ENCODE measurements around the gene USP13. TPM values are rescaled to one million over a fixed set of nuclear protein-coding genes. Genes with fewer than 3 reads are reported as not detected.

The USP13 gene
- total and polyA plus RNA-seq, 2 experiments from 2014 or later = 9.6 to 22.7 TPM

GRCh38 chr3:179653096-179653797, 407 bp downstream of the USP13 start:
- H3K27me3 ChIP-seq (ENCODE audit: insufficient read depth) = peaks cover 13% of the 10 kb centered on the region
- H3K4me1 ChIP-seq (ENCODE audit: insufficient read depth) = peaks cover 20% of the 10 kb centered on the region
- peaks cover 18% of the 10 kb centered on the region for H3K27me3 Mint-ChIP-seq (ENCODE audit: insufficient read depth, low read depth, poor library complexity)
- H3K4me3 ChIP-seq = peak overlapping the region; percentile 95
- ATAC-seq = peak; percentile 78
- peaks cover 7% of the 10 kb centered on the region for H3K36me3 Mint-ChIP-seq (ENCODE audit: low read depth)
- peaks cover 47% of the 10 kb centered on the region for H3K79me2 ChIP-seq (replicated peaks; ENCODE audit: insufficient read depth)
- peaks cover 26% of the 10 kb centered on the region for H3K4me1 Mint-ChIP-seq
- no peak for TF ChIP-seq EZH2phosphoT487 (IDR thresholded peaks at IDR 0.05; ENCODE audit: unreplicated experiment)
- TF ChIP-seq POLR2AphosphoS5 (IDR thresholded peaks at IDR 0.05; ENCODE audit: low read depth) = no peak; the same call in 1 of the 2 replicates
- TF ChIP-seq, protein P1, sequence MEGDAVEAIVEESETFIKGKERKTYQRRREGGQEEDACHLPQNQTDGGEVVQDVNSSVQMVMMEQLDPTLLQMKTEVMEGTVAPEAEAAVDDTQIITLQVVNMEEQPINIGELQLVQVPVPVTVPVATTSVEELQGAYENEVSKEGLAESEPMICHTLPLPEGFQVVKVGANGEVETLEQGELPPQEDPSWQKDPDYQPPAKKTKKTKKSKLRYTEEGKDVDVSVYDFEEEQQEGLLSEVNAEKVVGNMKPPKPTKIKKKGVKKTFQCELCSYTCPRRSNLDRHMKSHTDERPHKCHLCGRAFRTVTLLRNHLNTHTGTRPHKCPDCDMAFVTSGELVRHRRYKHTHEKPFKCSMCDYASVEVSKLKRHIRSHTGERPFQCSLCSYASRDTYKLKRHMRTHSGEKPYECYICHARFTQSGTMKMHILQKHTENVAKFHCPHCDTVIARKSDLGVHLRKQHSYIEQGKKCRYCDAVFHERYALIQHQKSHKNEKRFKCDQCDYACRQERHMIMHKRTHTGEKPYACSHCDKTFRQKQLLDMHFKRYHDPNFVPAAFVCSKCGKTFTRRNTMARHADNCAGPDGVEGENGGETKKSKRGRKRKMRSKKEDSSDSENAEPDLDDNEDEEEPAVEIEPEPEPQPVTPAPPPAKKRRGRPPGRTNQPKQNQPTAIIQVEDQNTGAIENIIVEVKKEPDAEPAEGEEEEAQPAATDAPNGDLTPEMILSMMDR (conservative IDR thresholded peaks at IDR 0.05; ENCODE audit: low read depth in 2 of 2) = peak in 1 of 2 experiments; percentile 41; a peak in 1 of 4 replicates
- TF ChIP-seq, protein P2, sequence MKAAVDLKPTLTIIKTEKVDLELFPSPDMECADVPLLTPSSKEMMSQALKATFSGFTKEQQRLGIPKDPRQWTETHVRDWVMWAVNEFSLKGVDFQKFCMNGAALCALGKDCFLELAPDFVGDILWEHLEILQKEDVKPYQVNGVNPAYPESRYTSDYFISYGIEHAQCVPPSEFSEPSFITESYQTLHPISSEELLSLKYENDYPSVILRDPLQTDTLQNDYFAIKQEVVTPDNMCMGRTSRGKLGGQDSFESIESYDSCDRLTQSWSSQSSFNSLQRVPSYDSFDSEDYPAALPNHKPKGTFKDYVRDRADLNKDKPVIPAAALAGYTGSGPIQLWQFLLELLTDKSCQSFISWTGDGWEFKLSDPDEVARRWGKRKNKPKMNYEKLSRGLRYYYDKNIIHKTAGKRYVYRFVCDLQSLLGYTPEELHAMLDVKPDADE (IDR thresholded peaks at IDR 0.05) = no peak
- TF ChIP-seq, protein P3, sequence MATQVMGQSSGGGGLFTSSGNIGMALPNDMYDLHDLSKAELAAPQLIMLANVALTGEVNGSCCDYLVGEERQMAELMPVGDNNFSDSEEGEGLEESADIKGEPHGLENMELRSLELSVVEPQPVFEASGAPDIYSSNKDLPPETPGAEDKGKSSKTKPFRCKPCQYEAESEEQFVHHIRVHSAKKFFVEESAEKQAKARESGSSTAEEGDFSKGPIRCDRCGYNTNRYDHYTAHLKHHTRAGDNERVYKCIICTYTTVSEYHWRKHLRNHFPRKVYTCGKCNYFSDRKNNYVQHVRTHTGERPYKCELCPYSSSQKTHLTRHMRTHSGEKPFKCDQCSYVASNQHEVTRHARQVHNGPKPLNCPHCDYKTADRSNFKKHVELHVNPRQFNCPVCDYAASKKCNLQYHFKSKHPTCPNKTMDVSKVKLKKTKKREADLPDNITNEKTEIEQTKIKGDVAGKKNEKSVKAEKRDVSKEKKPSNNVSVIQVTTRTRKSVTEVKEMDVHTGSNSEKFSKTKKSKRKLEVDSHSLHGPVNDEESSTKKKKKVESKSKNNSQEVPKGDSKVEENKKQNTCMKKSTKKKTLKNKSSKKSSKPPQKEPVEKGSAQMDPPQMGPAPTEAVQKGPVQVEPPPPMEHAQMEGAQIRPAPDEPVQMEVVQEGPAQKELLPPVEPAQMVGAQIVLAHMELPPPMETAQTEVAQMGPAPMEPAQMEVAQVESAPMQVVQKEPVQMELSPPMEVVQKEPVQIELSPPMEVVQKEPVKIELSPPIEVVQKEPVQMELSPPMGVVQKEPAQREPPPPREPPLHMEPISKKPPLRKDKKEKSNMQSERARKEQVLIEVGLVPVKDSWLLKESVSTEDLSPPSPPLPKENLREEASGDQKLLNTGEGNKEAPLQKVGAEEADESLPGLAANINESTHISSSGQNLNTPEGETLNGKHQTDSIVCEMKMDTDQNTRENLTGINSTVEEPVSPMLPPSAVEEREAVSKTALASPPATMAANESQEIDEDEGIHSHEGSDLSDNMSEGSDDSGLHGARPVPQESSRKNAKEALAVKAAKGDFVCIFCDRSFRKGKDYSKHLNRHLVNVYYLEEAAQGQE (IDR thresholded peaks at IDR 0.05; ENCODE audit: unreplicated experiment) = no peak
- no peaks in the 10 kb centered on the region for H3K9me2 ChIP-seq (ENCODE audit: insufficient read depth)
- no peaks in the 10 kb centered on the region; the same call in 1 of the 2 replicates for H3F3A ChIP-seq (replicated peaks; ENCODE audit: low read depth)
- peak overlapping the region; percentile 71 for H3K27ac Mint-ChIP-seq
- H3K4me3 Mint-ChIP-seq = peak overlapping the region; percentile 94
- peak; percentile 79 for DNase-seq (ENCODE audit: low spot score)
- peak overlapping the region; percentile 87; the same call in 1 of the 2 replicates for H3K27ac ChIP-seq (ENCODE audit: low read depth)
- H3K36me3 ChIP-seq (ENCODE audit: insufficient read depth) = no peaks in the 10 kb centered on the region
- peaks cover 5% of the 10 kb centered on the region; the same call in 1 of the 3 replicates for H3K9me3 Mint-ChIP-seq
- H3K4me2 ChIP-seq = peak overlapping the region; percentile 98
- H4K20me1 ChIP-seq (replicated peaks; ENCODE audit: insufficient read depth) = peaks cover 15% of the 10 kb centered on the region
- H2AFZ ChIP-seq = peak overlapping the region; percentile 85

- Mint-ChIP-seq H3K4me3 (peak overlapping the region; percentile 94), H3K36me3 (ENCODE audit: low read depth) (peaks cover 7% of the 10 kb centered on the region), H3K27ac (no peak overlapping the region), H3K9me3 (peaks cover 5% of the 10 kb centered on the region; the same call in 1 of the 3 replicates), H3K4me1 (peaks cover 34% of the 10 kb centered on the region), H3K27me3 (ENCODE audit: insufficient read depth, low read depth, poor library complexity) (peaks cover 18% of the 10 kb centered on the region)
- ATAC-seq (no peak), DNase-seq (ENCODE audit: low spot score) (no peak)
- Histone ChIP-seq H3K27ac (ENCODE audit: low read depth) (no peak overlapping the region), H4K20me1 (replicated peaks; ENCODE audit: insufficient read depth) (peaks cover 34% of the 10 kb centered on the region), H3K36me3 (ENCODE audit: insufficient read depth) (no peaks in the 10 kb centered on the region), H3K4me3 (no peak overlapping the region), H3K79me2 (replicated peaks; ENCODE audit: insufficient read depth) (peaks cover 67% of the 10 kb centered on the region), H2AFZ (no peak overlapping the region), H3K9me2 (ENCODE audit: insufficient read depth) (no peaks in the 10 kb centered on the region), H3F3A (replicated peaks; ENCODE audit: low read depth) (no peaks in the 10 kb centered on the region; the same call in 1 of the 2 replicates), H3K4me2 (peak overlapping the region; percentile 98), H3K27me3 (ENCODE audit: insufficient read depth) (peaks cover 13% of the 10 kb centered on the region), H3K4me1 (ENCODE audit: insufficient read depth) (peaks cover 22% of the 10 kb centered on the region)
- TF ChIP-seq, protein P1 (conservative IDR thresholded peaks at IDR 0.05; ENCODE audit: low read depth in 2 of 2) = no peak
- TF ChIP-seq JUNB (IDR thresholded peaks at IDR 0.05; ENCODE audit: unreplicated experiment) (no peak), NANOG (IDR thresholded peaks at IDR 0.05; ENCODE audit: borderline replicate concordance) (no peak), EZH2 (IDR thresholded peaks at IDR 0.05; ENCODE audit: low read depth, unreplicated experiment) (no peak), POLR2AphosphoS5 (IDR thresholded peaks at IDR 0.05; ENCODE audit: low read depth) (no peak)
Measured at GRCh38 chr3:179655236-179655635, 2.4 kb downstream of the USP13 start.
